GM18498 (cell line): ENCODE measurements around the gene TMEM238.

Source experiments
- ATAC-seq: cut with Tn5 transposase; IDR thresholded peaks from one replicate; pipeline ENCODE4 v1.9.1; 2021; ENCODE audit warnings: mild to moderate bottlenecking, moderate library complexity; ENCODE audit not compliant: unreplicated experiment

Gene TMEM238

DNA sequence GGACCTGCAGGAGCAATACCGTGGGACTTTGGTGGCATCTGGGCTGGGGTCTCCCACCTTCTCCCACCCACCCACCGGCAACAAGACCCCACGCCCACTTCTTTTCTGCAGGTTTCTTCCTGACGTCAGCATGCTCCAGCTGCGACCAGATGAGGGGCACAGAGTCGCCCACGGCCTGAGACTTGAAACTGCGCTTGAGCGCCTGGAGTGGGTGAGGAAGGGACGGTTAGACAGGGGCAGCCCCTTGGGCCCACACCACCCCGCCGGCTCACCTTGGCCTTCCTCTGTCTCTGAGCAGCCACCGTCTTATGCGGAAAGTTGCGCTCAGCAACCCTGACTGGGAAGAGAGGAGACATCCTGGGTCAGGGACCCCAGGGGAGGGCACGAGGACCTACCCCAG lies 23.2 kb downstream of the TMEM238 start:
- ATAC-seq = no peak

DNA sequence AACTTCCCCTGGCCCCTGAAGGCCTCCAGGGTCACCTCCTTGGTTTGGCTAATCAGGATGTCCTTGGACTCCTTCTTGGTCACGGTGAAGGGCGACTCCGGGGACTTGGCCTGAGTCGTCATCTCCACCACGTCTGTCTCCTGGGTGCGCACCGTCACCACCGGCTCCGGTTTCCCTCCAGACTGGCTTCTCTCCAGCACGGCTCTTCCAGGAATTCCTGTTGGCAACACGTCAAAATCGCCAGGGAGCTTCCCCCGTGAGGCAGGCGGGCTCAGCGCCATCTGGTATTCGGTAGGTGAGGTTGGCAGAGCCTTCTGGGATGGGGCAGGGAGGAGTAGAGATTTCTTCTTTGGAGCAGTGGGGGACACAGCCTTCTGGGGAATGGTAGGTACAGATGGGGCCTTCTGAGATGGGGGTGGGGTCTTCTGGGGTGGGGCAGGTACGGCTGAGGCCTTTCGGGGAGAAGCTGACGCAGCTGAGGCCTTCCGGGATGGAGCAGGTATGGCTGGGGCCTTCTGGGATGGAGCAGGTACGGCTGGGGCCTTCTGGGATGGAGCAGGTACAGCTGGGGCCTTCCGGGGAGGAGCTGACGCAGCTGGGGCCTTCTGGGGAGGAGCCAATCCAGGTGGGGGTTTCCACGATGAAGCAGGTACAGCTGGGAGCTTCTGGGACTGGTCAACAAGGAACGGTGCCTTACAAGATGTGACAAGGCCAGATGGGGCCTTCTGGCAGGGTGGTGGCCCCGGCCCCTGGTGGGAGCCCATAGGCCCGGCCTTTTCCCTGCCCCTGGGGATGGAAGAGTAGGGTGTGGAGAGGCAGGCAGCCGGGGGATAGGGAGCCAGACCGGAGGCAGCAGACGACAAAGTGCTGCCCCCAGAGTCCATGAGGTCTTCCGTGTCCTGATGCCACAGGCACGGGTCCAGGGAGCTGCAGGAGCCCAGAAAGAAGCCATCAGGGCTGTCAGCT lies 24.9 kb downstream of the TMEM238 start:
- no peak for ATAC-seq

DNA sequence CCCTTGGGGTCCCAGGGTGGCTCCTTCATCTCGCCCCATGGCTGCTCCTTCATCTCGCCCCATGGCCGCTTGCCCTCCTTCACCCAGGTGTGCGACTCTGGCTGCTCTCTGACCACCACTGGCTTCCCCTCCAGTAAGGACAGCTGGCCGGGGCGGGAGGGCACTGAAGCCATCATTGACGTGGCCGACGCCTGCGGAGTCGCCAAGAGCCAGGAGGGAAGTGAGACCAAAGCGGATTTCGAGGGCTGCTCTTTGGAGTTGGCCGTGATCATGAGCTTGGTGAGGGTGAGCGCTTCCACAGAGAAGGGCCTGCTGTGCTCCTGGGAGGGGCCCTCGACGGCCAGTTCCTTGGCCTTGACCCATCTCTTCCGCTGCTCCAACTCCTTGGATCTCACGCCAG lies 25.6 kb downstream of the TMEM238 start:
- ATAC-seq = no peak

DNA sequence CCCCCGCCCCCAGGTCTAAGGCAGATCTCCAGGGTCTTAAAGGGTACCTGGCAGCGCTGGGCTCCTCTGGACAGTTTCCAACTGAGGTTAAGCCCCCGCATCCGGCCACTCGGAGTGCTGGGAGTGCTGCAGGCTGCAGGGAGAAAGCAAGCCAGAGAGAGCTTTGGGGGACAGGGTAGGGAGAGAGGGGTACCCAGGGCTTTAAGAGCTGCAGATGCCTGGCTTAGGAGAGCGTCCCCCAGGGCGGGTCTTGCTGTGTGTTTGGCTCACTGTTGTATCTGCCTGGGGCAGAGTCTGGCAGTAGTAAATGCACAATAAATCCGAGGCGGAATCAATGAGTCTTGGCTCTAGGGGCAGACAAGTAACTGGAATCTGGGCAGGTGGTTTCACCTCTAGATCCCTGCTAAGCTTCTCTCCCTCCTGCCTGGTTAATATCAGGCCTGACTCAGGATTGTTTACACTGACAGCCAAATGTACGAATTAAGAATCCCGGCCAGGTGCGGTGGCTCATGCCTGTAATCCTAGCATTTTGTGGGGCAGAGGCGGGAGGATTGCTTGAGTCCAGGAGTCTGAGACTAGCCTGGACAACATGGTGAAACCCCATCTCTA lies 28.8 kb downstream of the TMEM238 start:
- ATAC-seq = no peak

DNA sequence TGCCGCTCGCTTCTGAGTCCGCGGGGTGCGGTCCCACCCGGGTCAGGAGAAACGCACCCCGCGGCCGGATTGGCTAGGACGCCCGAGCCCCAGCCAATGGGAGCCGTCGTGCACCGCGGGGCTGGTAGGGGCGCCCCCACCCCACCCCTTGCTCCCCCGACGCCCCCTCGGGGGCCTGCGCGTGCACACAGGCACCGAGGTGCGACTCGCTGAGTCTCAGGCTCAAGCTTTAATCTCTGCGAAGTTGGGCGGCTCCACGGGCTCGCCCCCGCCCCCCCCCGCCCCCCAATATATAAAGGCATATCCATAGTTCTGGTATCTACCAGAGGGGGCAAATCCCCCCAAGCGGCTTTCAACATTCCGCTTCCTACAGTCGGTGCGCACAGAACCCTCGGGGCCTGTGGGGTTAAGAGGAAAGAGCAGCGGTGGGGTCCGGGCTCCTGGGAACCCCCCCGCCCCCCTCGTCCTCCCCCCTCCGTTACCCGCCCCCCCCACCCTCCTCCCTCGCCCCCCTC lies 29.3 kb downstream of the TMEM238 start, which contains the start of gene COX6B2:
COX6B2 (minus strand) TSS at position 22 of the 515 bp plus-strand sequence. CDS start 198 bp downstream, outside the sequence.
- ATAC-seq = no peak

DNA sequence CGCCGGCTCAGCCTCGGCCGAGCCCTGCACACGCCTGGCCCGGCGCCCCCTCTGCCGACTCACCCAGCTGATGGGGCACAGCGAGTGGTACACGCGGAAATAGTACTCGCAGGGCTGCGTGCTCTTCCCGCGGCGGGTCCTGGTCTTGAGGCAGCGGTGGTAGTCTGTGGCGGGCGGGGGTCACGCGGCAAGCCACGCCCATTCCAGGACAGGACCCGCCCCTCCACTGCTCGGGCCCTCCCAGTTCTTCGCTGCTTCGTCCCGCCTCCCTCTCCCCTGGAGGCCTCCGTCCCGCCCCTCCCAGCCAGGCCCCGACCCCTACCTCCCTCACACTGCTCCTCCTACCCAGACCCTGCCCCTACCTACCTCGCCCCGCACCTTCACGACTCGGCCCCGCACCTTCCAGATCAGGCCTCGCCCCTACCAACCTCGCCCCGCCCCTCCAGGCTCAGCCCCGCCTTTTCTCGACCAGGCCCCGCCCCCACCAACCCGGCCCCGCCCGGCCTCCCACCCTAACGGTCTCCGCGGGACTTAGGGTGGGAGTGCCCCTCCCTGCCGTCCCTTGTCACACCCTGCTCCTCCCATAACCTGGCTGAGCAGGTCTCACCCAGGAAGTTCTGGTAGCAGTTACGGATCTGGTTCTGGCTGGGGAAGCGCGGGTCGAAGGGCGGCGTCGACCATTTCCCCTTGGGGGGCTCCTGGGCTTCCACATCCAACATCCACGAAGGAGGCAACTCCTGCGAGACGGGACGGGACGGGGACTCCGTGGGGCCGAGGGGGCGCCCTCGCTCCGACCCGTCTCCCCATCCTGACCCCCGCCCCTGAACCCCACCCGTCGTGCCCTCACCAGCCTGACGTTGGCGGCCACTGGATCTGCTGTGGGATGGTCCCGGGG lies 30.0 kb downstream of the TMEM238 start:
- ATAC-seq = no peak

DNA sequence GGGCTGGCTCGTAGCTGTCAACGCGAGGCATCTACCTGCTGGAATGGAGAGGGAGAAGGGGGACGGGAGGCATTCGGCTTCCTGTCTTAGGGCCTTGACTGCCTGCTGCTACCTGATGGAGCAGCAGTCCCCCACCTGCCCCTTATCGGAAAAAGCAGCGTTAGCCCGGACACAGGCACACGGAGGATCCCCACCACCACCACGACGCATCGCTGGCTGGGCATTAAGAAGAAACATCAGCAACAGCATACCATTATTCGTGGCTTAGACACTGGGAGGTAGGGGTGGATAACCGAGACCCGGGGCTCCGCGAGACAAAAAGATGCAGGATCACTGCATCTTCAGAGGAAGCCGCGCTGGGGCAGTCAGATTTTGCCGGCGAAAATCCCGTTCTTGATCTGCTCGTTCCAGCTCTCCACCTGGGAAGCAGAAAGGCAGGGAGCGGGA lies 30.7 kb downstream of the TMEM238 start:
- no peak for ATAC-seq

DNA sequence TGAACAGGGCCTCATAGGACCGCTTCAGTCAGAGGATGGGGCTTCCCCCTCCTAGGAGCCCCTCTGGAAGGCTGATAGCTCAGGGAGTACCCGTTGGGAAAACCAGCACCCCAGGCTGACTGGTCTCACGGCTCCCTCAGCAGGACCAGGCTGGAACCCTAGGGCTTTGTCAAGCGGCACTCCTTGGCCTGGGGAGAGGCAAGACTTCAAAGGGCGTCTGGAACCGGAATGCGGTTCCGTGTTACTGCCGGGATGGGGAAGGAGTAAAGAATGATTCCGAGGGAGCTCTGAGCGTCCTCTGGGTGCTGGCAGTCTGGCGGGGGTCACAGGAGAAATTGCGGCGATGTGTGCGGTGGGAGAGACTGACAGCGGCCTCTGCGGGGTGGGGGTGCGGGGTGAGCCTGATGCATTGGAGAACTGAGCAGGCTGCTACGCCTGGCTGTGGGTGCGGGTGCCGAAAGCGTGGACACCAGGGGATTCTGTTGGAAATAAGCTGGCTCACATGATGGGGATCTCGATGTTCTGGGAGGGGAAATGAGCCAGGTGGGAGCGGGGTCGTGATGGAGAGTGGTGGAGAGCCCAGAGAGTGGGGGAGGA lies 31.4 kb downstream of the TMEM238 start:
- ATAC-seq = no peak

DNA sequence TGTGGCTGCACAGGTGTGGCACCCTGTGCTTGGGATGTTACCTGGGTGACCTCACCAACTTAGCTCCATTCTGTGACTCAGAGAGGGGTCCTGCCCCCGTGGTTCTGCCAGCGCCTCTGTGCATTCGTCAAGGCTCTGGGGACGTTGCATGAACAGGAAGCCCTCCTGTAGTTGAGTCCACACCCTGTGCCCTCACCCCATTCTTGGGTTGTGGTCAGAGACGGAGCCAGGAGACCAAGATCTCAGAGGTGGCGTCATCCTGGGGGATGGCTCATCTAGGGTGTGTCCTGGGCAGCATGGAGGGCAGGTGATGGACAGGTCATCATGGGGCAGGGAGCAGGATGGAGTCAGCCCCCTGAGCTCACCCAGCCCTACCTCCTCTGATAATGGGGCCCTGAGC lies 32.1 kb downstream of the TMEM238 start:
- no peak for ATAC-seq

DNA sequence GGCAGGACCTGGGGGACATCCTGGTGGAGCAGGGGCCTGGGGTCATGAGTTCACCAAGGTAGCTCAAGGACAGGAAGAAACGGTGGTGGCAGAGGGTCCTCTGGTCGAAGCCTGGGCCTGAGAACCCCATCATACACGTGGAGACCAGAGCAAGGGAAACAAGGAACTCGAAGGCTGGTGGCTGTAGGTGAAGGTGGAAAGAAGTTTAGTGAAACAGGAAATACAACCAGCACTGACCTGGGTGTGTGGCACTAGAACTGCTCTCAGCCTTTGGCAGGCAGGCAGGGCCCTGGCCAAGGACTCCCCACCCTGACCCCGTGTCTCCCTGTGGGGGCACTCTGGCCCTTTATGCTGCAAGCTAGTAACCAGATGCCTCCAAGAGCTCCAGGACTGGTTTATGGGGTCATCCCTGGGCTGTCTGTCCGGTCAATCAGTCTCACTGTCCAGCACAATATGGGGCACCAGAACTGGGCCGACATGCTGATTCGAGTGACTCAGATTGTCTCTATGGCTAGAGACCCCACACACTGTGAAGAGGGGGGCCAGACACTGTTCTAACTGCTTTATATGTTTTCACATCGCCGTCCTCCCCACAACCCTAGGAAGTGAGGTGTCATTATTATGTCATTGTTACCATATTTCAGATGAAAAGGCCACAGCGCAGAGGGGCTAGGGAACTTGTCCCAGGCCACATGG lies 33.3 kb downstream of the TMEM238 start:
- ATAC-seq = no peak

DNA sequence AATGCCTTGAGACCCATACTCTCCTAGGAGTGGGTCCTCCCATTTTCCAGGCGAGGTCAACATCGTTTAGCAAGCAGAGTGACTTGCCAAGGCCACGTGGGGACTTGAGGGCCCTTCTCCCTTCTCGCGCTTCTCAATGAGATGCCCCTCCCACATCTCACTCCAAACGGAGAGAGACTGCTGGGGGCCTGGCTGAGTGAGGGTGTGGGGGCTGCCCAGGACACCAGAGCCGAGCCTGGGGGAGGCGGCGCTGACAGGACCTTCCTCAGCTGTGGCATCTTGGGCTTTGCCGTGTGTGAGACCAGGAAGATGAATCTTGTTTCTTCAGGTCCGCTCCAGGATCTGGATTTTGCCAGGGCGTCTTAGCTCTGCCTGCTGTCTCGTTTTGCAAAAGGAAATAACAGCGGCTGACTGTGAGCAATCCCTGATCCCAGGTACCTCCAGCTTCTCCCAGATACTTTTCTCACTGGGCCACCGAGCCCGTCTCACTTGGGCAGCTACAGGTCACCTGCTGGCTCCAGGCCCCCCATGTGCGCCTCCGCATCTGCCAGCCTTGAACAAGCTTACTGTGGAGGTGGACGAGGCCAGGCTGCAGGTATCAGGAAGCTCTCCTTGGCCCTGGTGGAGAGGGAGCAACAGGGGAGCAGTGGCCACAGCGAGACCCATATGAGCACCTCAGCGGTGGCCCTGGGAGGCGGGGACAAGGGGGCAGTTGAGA lies 35.6 kb downstream of the TMEM238 start:
- ATAC-seq = no peak

DNA sequence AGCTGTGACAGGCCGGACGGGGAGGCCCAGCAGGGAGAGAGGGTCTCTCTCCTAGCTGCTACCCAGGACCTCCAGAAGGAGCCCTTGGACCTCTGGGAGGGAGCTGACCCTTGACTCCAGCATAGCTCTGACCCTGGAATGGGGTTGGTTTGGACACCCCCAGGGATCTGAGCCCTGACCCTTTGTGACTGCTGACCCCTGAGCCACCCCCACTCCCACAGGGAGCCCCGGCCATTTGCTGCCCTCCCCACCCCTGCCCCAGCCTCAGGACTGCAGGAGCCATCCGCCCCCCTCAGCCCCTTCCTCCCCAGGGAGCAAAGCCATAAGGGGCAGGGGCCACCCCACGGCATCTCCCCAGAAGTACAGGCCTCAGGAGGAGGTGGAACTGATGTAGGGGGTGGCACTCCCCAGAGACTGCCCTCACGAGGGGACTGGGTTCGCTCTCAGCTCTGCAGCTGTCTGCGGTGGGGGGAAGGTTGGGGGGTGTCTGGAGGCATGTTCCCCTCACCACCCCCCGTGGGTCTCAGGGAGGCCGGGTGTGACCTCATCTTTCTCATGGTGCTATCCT lies 36.6 kb downstream of the TMEM238 start:
- ATAC-seq = no peak

DNA sequence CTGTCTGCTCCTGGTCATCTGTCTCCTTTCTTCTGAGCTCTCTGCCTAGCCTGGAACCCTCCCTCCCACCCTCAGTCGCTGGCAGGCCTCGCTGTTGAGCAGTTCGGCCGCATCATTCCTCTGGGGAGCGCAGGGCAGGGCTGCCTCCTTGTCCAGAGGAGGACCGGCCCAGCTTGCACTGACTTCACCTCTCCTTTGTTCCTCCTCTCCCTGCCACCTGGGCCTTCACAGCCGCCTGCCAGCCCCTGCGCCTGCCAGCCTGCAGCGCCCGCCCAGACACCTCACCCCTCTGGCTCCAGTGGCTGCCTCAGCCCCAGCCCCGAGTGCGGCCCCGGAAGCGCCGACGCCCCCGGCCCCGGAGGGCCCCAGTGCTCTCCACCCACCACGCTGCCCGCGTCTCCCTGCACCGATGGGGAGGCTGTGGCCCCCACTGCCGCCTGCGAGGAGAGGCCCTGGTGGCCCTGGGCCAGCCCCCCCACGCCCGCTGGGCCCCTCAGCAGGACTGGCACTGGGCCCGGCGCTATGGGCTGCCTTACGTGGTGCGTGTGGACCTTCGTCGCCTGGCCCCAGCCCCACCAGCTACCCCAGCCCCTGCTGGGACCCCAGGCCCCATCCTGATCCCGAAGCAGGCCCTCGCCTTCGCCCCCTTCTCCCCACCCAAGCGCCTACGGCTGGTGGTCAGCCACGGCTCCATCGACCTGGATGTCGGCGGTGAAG lies 37.2 kb downstream of the TMEM238 start:
- ATAC-seq = no peak

DNA sequence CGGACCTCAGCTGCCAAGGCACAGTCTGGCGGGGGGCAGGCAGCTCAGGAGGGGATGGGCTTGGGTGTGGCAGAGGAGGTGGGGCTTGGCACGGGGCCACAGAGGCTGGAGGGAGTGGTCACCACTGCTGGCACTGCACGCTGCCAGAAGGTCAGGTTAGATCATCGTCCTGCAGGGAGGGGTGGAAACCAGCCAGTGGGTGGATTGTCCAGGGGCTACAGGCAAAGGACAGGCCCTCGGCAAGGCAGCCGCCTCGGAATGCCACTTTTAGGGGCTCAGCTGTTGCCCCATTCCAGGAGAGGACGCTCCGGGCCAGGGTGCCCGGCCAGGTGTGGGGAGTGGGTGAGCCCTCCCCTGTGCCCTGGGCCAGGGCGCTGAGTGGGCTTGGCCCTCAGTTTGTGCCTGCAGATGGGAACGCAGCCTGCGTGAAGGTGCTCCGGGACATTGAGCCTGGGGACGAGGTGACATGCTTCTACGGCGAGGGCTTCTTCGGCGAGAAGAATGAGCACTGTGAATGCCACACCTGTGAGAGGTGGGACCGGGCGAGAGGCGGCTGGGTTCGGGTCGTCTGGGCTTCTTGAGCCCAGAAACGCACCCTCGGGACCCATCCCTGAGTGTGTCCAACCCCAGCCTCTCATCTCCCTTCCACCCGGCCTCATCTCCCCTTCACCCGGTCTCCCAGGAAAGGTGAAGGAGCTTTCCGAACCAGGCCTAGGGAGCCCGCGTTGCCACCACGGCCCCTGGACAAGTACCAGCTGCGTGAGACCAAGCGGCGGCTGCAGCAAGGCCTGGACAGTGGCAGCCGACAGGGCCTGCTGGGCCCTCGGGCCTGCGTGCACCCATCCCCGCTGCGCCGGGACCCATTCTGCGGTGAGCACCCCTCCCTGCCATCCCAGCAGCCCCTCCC lies 38.0 kb downstream of the TMEM238 start:
- ATAC-seq = no peak

DNA sequence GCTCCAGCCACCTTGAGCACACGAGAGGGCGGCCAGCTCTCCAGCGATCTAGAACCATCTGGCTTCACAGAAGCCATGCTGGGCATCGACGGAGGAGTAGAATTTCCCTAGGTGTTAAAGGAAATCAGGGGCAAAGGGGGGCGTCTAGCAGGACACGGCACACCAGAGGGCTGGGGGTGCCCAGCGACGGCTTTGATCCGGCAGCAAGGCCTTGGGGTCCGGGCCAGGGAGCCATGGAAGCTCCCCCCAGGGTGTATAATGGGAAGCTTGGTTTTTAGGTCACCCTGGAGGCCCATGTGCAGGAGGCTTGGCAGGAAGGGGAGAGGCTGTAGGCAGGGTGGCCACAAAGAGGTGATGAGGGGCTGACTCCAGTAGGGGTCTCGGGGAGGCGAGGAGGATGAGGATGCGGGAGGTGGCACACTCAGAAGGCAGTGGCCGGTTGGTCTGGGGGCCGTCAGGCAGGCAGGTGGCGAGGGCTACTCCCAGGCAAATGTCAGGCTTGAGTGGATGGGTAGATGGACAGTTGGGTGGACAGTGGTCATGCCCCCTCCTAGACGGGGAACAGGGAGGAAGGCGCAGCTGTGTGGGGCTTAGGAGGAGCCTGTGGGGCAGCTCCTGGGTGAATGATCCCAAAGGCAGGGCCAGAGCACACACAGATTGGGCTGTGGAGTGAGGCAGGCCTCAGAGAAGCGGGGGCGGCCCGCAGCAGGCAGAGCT lies 38.8 kb downstream of the TMEM238 start:
- ATAC-seq = no peak

DNA sequence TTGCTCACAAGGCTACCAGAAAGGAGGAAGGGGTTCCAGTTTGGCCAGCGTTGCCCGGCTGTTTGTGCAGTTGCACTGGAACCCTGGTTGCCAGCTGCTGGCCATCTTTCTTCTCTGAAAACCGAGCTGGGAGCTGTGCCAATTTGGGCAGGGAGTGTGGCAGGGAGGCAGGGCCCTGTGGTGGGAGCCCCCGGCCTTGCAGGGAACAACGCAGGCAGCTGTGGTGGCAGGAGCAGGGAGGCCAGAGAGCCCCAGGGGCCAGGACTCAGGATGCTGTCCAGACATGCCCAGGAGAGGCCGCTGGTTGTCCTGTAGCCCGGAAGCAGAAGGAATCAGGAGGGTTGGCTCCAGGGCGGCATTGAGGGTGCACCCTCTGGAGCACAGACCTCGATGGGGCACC lies 39.6 kb downstream of the TMEM238 start:
- ATAC-seq = no peak
